Stimulated activated CD4-positive, alpha-beta T cell treated with anti-CD3 and anti-CD28 coated beads, Interleukin-12 subunit alpha, Interleukin-12 subunit beta, amount 100 ng/mL, for 24 hours (primary cell): ENCODE measurements around the gene ADAMTS1.

Experiments
- DNase-seq, 2 experiments: peaks; one replicate each; pipeline ENCODE4 v3.0.0-alpha.2; 2020; ENCODE audit warnings: low read depth in 2 of 2

Gene ADAMTS1

DNA sequence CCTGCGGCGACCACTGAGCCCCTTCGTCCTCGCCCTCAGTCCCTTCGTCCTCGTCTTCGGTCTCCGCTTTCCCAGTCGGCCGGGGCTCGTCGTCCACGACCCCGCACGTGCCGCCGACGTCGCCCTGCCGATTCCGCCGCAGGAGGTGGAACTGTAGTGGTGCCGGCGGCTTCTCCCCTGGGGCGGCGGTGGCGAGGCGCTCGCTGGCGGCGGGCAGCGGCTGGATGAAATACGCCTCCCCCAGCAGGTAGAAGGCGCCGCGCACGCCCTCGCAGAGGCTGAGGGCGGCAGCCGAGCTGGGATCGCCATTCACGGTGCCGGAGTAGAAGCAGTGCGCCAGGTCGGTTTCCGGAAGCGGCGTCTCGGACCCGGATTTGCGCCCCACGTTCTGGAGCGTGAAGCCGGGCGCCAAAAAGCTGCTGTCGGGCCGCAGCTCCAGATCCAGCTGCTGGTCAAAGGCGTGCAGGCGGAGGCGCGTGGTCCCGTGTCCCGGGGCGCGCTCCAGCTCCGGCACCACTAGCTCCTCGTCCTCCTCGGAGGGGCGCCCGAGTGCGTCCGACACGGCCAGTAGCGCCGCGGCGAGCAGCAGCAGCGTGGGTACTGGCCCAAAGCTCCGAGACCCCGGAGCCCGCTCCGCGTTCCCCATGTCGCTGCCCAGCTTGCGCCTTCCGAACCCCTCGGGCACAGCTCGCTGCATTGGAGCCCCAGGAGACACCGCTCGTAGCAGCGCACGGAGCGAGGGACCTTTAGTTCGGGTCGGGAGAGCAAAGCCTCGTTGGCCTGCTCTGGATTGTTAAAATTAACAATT lies 747 bp downstream of the ADAMTS1 start:
- no peak for DNase-seq

DNA sequence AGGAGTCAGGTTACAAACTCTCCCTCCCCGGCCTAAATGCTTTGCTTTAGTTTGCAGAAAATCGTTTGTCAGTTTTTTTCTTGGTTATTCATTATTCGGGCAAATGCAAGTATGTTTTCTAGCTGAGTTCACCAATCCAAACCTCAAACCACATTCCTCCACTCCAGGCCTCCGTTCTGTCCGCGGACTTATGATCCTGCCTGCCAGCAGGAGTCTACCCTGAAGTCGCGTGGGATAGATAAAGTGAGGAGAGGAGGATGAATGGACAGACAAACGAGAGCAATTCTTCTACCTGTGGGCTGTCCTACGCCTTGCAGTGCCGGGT lies 1.3 kb downstream of the ADAMTS1 start:
- DNase-seq, result no peak

DNA sequence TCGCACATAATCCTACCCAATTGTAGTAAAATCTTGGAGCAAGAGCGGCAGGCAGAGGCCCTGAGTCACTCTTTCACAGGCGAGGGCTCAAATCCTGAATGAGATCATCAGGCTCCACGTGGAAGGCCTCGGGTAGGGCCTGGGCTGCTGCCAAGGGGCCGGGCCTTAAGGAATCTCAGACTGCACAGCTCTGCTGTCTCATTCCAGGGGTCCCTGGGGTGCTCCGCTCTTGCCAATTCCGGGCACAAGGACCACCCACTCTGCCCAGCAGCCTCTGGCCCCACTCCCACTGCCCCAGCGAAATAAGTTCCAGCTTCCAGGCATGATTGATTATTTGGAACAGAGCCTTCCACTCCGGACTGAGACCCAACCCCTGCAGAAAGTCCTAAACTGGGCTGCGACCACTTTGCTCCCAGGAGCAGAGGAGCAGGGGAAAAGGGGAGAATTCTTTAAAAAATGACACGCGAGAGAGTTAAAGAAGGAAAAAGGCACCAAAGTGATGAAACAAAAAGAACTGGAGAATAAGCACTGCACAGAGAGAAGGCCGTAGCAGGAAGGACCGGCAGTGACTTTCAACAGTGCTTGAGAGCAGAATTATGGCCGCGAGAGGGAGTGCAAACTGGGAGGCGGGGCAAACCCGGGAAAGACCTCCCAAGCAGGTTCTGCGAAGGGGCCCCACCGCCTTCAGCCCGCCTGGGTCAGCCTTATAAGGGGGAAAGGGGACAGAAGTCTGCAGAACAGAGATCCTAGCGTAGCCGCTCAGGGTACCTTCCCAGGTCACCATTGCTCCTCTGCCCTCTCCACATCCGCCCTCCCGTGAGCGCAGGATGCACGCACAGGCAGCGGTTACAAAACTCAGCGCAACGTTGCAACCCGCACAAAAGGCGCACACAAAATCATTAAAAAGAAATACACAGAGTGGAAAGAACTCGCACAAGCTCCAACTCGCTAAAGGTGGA lies 2.0 kb downstream of the ADAMTS1 start:
- DNase-seq, result no peak

DNA sequence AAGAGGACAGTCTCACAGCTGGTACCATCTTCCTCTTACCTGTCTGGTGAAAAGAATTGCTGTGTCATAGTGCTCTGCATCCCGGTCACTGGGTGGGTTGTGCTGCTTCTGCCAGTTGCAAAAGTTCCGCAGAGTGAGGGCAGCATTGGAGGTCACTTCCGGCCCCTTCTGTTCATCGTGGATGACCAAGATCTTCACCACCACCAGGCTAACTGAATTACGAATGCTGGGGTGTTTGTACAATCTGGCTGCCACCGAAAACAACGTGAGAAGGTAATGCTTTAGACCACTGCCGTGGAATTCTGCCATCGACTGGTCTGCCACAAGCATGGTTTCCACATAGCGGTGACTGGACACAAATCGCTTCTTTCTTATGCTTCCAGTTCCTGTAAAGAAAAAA lies 2.9 kb downstream of the ADAMTS1 start:
- DNase-seq, result no peak

DNA sequence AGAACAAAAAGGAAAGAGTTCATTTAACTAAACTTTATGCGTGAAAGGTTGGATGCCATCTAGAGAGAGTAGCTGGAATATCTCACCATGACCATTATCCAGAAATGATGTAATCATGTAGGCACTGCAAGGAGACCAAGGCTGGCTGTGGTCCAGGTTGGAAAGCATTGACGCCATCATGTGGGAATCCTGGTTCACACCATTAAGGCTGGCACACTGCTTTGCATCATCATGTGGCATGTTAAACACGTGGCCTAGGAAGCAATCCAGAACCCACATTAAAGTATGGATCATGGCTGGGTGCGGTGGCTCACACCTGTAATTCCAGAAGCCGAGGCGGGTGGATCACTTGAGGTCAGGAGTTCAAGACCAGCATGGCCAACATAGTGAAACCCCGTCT lies 4.3 kb downstream of the ADAMTS1 start:
- no peak for DNase-seq

DNA sequence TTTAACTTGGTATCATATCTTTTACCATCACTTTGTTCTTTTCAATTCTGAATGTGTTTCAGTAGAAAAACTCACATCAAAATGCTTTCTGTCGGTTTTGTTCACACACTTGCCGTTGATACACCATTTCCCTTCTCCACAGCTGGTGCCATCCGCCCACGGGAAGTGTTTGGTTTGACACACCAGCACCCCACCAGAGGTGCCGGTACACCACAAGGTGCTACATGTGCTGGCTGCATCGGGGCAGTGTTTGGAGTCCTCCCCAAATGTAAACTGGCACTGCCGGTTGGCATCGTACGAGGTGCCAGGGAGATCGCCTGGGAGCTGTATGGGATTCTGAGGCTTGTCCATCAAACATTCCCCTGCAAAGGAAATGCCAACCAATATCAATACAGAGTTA lies 5.0 kb downstream of the ADAMTS1 start:
- DNase-seq, result no peak

DNA sequence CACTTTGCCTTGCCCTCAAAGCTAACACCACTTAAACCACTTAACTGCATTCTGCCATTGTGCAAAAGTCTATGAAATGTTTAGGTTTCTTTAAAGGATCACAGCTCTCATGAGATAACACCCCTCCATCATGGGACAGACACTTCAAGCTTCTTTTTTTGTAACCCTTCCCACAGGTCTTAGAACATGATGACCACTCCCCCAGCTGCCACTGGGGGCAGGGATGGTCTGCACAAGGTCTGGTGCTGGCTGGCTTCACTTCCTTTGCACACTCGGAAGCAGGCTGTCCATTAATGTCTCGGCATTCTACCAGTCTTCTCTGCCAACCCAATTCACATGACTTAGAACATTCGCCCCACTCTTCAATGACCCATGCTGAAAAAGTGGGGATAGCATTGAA lies 7.7 kb downstream of the ADAMTS1 start:
- no peak for DNase-seq

DNA sequence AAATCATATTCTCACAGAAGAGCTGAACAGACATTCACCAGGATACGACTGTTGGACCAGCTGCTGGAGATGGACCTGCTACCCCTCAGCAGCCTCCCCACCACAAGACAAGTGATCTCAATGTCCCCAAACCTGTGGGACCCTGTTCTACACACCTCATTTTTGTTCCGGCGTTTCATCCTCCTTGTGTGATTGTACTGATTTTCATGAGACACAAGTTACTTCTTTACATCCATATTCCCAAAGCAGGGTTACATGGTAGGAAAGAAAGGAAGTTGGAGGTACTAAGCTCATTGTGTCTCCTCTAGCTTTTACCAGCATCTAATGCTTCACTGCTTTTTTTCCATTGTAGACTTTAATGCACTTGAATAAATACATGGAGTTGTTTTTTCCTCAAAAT lies 8.7 kb downstream of the ADAMTS1 start:
- DNase-seq, result no peak

DNA sequence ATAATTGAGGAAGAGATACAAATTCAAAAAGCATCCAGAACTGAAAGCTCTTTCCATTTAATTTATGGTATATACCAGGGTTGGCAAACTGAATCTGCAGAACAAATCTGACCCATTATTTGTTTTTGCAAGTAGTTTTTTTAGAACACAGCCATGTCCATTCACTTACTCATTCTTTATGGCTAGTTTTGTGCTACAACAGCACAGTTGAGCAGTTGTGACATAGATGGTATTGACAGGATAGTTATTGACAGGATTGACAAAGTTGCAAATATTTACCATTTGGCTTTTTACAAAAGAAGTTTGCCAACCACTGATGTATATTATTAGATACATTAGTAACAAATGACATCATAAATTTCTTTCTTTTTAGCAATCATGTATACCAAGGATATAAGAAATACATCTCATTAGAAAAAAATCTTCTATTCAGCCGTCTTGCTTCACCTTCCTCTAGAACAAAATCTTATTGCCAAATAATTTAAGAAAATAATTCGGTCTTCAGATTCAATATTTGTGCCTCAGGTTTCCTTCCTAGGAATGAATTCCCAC lies 9.4 kb downstream of the ADAMTS1 start:
- no peak for DNase-seq

DNA sequence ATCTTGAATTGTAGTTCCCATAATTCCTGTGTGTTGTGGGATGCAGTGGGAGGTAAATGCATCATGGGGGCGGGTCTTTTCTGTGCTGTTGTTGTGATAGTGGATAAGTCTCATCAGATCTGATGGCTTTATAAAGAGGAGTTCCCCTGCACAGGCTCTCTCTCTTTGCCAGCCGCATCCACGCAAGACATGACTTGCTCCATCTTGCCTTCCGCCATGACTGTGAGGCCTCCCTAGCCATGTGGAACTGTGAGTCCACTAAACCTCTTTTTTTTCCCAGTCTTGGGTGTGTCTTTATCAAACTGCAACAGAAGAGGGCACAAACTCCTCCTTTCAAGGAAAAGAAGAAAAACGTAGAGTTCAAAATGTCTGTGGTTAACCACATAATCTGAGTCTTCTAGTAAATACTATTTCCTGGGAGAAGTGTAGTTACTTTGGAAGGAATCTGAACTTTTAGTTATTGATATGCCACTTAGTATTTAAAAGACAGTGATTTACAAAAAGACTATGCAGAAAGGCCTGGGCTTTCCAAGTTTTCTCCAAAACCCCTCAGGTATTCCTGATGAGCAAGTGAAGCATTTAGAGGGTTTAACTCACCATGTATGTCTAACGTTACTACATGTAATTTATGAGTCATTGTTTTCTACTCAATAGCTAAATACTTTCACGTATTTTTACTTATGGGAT lies 10.0 kb downstream of the ADAMTS1 start:
- no peak for DNase-seq

DNA sequence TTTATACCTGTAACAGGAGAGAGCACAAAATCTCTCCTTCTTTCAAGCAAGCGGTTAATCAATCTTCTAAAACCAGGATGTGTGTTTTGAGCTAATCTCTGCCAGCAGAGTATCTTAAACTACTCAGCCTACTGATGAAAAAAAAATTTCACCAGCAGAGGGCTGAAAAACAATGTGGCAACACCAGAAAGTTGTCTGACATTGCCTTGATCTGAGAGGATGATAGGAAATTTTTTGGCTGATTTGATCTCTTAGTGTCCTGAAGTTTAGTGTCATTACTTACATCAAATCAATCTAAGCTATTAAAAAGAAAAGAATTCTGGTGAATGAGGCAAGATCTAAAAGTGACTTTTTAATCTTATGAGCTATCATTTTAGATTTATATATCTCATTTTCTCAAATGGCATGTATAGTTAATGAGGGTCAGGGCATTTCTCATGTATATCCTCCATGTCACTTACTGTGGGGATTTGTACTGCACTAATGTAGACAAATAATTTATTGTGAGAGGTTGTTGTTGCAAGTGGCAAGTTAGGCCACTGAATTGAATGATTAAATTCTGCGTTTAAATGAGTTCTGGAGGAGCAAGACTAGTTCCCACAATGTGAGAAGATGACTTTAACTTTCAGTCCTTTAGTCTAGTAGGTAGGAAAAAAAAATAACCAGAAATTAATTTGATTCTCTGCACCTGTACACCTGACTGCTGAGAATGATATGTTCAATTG lies 10.9 kb downstream of the ADAMTS1 start:
- no peak for DNase-seq

DNA sequence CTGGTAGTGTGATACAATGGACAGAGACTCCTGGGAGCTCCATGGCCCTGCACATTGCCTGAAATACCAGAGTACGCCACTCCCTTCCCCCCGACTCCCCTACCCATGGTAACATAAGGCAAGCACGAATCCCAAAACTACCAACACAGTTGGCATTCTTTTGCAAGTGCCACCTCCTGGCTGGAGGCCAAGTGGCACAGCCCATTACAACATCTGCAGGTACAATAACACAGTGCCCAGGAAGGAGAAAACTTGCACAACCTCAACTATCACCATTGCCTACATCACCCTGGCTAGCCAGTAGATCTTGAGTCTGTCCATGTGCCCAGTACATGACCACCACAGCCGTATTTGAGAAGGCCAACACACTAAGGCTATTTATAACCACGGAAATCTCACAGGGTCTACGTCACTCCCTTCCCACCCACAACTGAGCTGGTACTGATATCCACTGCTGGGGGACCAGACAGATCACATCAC lies 11.7 kb downstream of the ADAMTS1 start:
- DNase-seq, result no peak

DNA sequence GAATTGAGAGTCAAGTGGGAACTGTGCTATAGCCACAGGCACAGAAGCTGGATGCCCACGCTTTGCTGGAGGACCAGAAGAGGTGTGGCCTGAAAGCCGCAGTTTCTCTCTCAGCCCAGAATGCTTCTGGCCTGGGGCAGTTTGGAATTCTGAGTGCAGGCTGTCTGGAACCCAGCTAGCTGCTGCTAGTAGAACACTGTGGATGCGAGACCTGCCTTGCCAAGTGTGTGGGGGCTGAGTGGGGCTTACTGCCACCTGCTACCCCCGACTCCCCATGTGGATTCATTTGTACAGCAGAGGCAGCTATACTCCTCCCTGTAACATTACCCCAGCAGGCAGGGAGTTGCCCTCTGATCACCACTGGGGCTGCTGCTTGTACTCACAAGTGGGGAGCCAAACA lies 12.2 kb downstream of the ADAMTS1 start:
- no peak for DNase-seq

DNA sequence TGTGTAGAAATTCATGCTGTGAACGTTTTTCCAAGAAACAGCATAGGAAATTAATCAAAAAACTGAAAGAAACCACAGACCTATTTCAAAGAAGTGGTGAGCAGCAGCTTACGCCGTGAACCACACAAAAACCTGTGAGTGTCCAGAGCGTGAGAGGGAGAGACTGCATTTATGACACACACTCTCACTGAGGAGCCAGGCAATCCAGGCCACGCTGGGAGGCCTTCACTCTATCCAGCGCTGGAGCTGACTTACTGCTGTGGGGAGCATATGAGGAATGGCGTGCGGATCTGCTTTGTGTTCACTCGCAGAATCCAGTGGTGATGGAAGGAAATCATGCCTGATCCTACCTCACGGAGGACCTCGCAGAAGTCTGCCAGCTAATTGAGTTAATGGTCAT lies 12.7 kb downstream of the ADAMTS1 start:
- DNase-seq, result no peak

DNA sequence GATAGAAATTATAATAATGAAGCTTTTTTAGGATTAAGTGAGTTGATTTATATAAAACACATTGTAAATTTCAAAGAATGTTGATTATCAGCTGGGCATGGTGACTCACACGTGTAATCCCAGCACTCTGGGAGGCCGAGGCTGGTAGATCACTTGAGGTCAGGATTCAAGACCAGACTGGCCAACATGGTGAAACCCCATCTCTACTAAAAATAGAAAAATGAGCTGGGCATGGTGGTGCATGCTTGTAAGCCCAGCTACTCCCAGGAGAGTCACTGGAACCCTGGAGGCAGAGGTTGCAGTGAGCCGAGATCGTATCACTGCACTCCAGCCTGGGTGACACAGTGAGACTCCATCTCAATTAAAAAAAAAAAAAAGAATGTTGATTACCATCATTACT lies 18.4 kb downstream of the ADAMTS1 start:
- DNase-seq, result no peak

DNA sequence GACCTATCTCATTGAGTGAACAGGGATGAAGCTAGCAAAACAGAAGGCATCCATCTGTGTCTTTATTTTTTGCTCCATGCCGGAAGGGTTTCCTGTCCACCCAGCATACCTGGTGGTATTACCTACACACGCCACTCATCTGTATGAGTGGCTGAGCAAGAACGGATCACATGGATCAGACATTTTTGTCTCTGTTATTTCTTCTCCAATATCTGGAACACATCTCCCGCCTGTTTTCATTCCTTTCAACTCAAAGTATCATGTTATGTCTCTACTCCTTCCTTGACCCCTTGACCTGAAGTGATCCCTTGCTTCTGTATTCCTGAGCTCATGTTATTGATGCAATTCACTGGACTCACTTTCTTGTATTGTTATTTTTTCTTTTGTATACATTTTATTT lies 24.7 kb downstream of the ADAMTS1 start:
- DNase-seq, result no peak

DNA sequence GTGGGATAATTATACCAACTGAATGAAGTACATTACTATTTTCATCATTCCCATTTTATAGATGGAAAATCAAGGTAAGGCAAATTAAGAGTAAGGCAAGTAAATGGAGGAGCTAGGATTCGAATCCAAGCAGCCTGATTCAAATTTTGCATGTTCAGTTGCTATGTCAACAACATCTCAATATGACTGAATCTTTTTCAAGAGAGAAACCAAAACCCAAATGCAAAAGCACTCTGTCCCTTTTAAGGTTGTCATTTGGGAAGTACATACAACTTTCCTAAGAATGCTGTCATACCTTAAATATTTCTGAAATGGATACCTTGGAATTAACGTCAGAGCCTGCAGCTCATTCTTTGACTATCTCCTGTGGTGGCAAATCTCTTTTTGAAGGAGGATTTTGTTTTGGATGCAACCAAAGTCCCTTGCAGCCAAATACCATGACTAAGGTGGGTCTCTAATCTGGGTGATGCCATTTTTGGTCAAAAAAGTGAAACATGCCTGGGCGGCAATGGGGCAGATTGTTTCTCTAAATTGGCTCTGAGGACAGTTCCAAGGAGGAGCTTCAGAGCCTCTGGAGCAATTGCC lies 25.4 kb downstream of the ADAMTS1 start:
- DNase-seq, result no peak

DNA sequence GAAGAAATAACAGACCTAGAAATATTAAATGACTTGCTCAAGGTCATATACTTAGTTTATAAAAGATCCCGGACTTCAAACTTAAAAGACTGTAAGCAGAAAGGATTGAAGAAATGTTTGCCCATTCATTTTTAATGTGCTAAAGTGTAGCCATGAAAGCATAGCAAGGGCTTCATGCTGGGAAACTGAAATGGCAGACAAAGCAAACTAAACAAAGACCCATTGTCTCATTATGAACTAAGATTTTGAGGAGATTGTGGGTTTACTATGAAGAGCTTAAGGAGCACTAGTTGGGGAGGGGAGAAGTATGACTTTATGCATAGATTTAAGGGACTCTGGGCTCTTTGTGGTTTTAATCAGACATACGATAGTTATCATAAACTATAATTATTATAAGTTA lies 26.3 kb downstream of the ADAMTS1 start:
- no peak for DNase-seq

DNA sequence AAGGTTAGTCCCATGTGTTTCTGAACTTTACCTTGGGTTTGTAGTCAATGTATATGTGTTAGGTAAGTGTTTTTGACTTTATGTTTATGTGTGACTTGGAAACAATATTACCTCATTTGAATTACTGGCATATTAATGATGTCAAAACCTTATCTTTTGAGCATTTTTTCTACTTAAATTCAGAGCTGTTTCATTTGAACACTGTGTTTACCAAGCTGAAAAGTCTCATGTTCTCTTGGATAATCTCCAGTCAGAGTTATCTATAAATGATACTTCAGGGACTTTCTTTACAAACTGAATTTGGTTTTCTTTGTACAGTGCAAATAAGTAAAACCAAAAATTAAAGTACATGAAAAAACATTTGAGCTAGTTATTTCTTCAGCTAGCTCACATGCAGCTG lies 30.0 kb downstream of the ADAMTS1 start:
- no peak for DNase-seq

DNA sequence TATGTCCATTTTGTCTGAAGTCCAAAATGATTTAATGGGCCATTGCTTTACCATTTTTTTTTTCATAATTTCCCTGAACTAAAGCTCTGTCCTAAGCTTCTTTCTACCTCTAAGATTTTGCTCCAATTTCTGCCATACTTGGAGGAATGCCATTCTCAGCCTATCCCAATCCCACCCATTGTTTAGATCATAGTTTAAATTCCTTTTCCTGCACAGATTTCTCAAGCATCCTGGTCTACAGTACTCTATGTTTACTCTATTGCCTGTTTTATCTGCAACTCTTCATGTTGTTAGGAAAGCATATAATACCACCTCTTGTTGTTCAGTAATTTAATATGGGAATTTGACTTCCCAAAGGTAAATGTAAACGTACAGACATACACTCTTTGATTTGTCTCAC lies 30.8 kb downstream of the ADAMTS1 start:
- DNase-seq, result no peak

DNA sequence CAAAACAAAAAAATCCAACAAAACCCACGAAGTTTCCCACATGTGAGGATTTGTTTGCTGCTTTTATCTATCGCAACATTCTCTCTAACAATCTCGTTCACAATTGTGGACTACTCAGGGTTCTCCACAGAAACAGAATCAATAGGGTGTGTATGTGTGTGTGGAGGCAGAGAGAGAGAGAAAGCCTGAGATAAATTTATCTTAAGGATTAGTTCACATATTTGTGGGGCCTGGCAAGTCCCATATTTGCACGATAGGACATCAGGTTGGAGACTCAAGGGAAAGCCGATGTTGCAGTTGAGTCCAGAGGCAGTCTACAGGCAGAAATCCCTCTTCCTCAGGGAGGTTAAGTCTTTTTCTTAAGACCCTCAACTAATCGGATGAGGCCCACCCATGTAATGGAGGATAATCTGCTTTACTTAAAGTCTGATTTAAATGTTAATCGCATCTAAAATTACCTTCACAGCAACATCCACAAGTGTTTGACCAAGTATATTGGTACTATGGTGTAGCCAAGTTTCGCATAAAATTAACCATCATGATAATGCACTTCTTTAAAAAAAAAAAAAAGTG lies 31.7 kb downstream of the ADAMTS1 start:
- DNase-seq, result no peak
